Glomerular endothelial cell (primary cell): ENCODE results near the gene CADPS2. TPM values are rescaled to one million over a fixed set of nuclear protein-coding genes. Genes with fewer than 3 reads are reported as not detected.

ENCODE experiments used
- DNase-seq: peaks from one replicate; pipeline ENCODE4 v3.0.0-alpha.2; 2011; ENCODE audit warnings: low read depth, low spot score; ENCODE audit errors: extremely low read depth
- total RNA-seq: library from RNA; depleted of rRNA; stranded (reverse); fragments of >200 nt; gene quantifications from 2 replicates; pipeline ENCODE4 v1.2.3, GENCODE V29; 2015

The CADPS2 gene
- total RNA-seq, 1 donor from 2014 or later, result 12.4 TPM

DNA sequence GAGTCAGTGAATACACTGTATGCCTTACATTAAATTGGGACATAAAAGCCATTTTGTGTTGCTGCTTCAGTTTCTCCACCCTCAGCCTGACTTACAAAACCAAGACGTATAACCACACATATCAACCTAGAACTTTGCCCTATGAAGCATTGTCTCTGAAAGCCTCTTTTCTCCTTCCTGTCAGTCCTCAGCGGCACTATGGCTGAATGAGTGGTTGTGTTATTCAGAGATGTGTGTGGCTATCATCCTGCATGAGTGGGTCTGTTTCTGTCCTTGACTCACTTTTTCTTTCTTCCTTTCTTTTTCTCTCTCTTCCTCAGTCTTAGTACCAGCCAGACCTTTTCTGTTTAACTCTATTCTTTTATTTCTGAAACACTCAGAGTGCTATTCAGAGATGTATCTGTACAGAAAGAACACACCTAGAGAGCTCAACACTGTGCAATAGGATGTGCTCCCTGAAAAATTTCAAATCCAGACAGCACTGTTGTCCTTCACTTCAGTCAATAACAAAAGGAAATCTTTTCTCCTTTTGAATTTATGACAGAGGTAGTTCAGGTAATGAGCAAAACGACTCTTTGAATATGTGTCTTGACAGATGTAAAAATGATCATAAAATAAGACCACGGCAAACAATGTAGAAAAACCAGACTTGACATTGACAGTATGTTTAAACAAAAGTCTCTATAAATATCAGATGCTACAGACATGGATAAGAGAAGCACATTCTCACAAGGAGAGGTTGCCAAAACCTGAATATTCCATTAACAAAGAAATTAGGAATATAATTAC, 418.4 kb downstream of the CADPS2 start:
- DNase-seq, result no peak

DNA sequence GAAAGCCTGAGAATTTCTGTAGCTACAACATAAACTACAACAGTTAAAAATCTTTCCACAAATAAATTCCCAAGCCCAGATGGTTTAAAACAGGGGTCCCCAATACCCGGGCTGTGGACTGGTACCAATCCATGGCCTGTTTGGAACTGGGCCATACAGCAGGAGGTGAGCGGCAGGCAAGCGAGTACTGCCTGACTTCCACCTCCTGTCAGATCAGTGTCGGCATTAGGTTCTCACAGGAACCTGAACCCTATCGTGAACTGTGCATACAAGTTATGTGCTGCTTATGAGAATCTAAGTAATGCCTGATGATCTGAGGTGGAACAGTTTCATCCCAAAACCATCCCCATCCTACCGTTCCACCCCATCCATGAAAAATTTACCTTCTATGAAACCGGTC, 421.0 kb downstream of the CADPS2 start:
- DNase-seq, result no peak

DNA sequence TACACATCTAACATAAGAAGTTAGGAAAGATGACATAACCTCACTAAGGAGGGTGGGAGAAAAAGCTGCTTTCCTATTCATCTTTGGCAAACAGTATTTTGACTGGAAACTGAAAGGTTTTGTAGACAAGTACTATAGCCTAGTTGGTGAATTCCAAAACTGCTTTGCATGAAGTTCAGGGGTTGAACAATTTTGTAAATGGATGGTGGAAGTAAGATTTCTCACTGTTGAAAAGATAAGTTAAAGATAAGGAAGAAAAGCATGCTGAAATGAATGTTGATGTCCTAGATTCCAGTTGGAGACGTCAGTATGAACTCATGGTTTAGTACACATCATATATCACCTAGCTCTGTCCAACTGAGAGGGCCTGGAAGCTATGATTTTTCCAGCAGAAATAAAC, 422.6 kb downstream of the CADPS2 start:
- no peak for DNase-seq

DNA sequence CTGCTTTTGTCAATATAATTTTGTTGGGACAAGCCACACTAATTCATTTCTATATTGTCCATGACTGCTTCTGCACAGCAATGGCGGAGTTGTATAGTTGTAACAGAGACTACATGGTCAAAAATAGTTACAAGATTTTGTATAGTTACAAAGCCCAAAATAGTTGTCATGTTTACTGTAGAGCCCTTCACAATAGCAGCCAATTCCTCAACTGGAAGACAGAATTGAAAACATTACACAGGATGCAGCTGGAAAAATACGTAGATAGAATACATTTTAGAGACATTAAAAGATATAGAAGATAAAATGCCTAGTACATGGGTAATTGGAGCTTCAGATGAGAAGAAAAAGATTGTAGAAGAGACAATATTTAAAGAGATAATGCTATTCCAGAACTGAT, 425.3 kb downstream of the CADPS2 start:
- DNase-seq, result no peak

DNA sequence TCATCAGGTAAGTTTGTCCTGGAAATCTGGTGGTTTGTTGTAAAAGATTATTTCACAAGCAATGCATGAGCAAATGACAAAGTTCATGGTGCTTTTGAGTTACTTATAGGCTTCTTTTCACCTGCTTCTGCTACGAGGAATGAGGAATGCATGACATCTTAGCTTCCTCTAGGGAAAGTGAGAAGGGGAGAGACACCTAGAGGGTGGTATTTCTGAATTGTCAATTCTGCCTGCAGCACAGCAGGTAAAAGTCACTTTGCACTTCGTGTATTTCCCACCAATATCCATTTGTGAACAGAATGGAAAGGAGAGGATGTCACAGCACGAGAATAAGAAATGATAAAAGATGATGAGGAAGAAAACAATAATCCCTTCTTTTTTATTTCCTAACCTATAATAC, 428.3 kb downstream of the CADPS2 start:
- DNase-seq, result no peak

DNA sequence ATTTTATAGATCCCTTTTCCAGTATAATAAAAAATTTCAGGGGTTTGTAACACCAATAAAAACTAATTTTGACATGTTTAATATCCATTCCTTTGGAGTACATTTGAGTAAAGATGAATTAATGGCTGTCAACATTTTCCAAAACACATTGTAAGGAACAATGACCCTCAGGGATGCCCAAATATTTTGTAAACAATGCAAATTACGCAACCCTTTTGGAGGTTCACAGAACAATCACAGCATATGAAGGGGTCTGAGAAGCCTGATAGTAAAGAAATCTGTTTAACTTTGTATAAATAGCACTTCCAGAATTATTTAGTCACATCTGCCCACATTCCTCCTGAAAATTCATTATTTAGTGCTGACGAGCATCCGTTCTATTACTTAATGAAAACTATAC, 428.9 kb downstream of the CADPS2 start:
- no peak for DNase-seq

DNA sequence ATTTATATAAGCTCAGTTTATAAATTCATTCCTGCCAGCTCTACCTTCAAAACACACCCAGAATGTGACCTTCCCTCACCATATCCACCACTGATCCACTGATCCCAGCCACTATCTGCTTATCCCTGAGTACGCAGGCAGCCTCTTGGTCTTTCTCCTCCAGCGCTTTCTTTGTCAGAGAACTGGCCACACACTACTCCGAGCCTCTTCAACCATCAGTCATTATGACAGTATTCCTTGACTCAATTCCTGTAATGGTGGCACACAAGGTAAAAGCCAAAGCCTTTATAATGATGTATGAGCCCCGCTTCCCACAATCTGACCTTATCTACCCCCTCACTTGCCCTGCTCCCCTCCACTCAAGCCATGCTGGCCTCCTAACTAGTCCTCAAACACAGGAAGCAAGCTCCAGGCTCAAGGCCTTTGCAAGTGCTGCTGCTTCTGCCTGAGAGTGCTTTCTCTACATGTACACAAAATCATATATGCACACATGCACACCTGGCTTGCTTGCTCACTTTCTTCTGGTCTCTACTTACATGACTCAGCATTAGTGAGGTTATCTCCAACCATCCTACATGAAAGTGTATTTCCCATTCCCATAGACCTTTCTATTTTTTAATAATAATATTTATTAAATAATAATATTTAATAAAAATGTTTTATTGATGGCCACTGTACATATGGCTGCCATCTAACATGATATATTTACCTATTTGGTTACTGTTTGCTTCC, 431.3 kb downstream of the CADPS2 start:
- DNase-seq, result no peak

DNA sequence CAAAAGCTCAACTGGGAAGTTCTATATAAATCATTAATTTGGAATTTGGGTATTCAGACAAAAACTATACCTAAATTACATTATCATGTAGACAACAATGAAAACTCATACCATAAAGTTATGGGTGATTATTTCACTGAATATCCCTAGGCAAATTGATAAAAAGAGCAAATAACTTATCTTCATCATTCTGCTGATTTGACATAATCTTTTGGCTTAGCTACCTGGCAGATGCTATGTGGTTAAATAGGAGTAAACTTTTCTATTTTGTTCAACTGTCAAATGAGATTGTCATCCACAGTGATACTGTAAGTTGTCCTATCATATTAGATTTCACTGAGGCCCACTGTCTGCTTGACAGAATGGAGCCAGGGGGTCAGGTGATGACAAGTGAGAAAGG, 432.8 kb downstream of the CADPS2 start:
- DNase-seq, result no peak

DNA sequence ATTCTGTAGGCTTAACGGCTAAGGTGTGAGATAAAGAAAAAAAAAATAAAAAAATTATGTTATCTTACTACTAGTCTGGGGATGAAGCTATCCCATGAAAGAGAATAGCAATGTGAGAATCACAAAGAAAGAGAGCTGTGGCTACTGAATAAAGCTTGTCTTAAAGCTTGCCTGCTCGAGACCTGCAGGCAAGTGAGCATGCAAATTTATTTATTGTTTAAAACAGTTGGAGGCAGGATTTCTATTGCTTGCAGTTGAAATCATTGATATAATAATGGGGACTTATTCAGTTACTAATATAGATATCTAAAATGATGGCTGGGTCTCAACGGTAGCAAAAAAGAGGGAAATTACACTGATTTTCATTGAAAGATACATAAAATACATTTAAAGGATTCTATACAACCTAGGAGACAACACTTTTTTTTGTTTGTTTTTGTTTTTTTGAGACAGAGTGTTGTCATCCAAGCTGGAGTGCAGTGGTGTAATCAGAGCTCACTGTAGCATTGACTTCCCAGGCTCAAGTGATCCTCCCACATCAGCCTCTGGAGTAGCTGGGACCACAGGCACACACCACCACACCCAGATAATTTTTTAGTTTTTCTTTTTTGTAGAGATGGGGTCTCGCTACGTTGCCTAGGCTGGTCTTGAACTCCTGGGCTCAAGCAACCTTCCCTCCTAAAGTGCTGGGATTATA, 437.2 kb downstream of the CADPS2 start:
- no peak for DNase-seq

DNA sequence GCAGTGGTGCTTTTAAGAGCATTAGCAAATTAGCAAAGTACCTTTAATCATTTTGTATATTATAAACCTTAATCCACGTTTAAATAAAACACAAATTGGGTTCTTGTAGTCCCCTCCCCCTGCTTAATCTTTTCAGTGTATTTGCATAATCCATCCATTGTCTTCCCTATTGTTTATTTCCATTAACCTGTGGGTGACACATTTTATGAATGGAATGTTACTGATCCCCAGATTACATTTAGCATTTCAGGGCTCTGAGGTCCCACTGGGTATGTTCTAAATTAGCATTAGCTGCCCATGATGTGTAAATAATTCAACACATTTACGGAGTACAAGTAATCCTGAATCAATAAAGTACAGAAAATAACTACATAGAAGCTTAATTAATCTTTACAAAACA, 443.3 kb downstream of the CADPS2 start:
- no peak for DNase-seq

DNA sequence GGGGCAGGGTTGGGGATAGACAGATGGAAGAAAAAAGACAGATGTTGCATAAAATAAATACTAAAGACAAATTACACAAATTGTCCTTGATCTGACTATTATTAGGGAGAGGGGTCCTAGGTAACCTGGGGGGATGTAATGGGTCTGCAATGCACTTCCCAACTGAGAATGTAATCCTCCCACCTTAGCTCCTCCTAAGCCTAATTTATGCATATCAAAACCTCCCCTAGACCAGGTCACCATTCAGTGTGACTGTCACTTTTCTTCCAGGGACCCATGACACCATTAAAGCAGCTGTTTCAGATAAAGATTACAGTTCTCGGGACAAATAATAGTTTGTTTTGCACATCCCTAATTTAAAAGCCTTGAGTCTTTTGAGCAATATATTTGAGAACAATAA, 447.8 kb downstream of the CADPS2 start:
- no peak for DNase-seq

DNA sequence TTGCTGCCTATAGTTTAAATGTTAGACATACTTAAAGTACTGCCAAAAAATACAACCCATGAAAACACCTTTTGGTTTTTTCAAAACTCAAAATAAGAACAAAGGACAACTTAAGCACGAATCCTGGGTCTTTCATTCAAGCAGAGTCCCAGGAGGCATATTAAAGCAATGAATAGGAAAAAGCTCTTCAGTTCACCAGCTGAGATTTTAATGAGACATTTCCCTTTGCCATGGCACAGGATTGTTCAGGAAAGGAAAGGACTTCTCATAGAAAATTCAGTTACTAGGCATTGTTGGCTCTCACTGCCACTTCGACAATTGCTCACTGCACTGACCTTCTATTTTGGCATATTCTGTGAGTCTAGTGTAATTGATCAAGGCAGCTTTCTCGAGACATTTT, 448.3 kb downstream of the CADPS2 start:
- DNase-seq, result no peak

DNA sequence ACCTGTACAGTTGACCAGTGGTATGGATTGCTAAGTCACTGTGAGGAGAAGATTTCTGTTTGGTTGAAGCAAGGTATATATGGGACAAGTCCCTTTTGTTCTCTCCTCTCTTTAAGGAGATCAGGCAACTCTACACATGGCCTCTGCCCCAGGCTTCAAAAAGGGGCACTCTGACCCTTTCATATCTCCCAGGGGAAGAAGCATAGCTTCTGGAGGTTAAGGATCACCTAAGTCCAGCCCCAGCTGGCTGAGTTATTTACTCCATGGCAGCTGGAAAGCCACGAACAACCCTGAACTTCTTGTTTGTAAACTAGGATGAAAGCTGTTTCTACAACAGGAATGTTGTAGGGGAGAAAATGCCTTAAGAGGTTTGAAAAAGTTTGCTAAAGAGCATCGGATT, 452.5 kb downstream of the CADPS2 start:
- DNase-seq, result no peak

DNA sequence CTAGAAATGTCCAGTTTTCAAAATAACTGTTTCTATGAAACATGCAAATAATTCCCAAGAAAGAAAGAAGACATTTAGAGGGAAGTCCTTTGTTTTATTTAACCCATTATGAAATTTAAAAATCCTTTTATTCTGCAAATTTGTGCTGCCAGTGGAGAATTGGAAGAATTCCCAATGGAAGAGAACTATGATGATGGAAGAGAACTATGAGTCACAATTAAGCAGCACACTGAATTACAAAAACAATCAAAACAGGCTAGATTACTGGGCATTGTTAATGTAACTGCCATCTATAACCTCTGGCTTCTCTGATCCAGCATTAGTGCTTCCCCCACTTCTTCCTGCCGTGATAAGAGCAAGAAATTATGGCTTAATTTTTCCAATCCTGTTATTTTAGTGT, 455.6 kb downstream of the CADPS2 start:
- DNase-seq, result peak; percentile 23

DNA sequence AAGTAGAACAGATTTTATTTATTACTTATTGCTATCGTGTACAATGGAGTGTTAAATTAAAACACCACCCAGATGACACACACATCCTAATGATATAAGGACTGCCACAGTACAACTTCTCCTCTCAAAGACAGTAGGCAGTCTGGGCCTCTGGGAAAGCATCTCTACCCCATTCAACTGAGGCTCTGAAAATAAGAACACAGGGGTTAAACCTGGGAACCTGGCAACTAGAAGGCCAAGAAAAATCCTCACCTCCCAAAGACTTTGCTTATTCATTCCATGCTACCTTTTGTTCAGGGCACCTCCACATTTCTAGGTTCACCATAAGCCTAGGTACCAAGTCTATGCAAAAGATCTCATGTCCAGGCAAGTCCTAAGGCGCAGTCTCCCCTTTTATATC, 456.3 kb downstream of the CADPS2 start:
- DNase-seq, result no peak

DNA sequence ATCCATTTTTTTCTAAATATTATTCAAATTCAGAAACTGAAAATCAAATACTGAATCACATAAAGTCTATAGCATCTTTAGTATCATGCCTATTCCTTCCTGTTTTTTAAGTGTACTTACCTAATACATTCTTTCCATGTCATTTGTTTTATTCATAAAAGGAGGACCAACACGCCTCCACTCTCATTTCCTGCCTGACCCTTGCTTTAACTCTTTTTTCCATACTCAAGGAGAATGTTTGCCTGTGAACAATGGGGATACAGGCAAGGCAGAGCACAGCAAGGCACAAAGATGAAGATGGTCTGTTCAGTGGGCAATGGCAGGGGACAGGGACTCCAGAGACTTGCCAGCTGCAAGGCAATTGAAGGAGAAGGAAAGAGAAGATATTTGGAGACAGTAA, 460.5 kb downstream of the CADPS2 start:
- DNase-seq, result no peak

DNA sequence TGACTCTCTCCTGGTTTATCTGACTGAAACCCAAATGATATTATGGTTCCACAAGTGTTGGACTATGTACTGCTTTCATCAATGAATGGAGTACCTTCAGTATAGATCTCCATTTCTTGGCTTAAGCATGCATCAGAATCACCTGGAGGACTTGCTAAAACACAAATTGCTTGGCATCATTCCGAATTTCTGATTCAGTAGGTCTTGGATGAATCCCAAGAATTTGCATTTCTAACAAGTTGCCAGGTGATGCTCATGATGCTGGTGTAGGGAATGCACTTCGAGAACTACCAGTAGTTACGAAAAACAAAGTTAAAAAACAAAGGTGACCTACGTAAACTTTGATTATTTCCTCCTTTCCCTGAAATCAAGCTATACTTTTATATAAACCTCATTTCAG, 462.7 kb downstream of the CADPS2 start:
- DNase-seq, result no peak

DNA sequence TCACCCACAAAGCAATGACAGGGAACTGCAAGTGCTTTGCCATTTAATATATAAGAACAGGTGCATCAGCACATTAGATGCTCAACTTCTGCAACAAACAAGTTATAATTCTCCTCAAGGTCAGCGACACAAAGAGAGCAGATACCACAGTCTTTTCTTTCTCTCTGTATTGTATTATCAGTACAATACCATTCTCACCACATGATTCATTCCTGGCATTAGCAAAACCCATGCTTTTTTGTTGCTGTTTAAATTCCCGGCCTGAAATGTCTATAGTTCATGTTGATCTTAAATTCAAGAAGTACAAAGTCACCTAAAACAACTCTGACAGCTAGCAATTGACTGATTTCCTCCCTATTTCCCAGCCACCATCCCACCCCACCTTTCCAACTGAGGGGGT, 469.9 kb downstream of the CADPS2 start:
- DNase-seq, result no peak

DNA sequence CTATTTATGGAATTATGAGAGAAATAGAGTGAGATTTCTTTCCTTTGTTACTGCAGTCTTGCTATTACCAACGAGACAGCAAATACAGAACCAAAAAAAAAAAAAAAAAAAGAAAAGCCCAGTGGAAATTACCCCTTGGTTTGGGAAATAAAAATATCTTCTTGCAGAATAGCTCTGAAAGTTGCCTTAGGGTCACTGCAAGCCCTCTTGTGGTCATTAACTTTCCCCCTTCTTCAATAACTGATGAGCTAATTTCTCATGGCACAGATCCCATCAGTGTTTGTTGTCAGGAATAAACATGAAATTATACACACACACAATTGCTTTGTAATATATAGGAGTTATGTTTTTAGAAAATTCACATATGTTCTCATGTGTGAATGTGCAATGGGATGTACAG, 470.8 kb downstream of the CADPS2 start:
- DNase-seq, result no peak

DNA sequence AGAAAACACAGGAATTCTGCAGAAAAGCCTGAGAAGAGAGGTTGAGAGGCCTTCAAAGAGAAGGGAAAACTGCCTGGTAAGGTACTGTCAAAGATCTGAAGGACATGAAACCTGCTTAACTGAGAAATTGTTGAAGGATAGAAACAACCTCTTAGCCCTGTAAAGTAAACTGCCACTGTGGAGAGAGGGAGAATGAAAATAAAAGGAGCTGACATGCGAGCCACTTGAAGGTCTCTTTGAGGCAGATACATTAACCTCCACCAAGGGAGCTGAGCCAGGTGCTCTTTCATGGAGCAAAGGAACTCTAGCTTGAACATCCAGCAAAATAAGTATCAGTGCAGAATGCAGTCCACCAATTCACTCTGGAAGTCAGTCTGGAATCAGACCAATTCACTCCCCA, 472.9 kb downstream of the CADPS2 start:
- DNase-seq, result no peak

DNA sequence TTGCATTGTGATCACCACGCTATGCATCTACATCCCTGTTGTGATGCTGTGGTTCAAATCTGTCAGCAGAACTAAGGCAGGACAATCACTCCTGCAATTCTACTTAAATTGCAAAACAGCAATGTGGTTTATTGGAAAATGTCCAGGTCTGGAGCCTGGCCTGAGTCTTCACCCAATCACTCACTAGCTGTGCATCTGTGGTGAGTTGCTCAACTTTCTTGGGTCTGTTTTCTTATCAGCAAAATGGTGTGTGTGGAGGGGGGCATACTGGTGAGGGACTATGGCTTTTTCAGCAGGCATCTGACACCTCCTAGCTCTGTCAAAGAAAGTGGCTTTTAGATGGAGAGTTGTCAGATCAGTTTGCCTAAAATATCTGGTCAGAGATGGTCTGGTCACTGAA, 473.4 kb downstream of the CADPS2 start:
- no peak for DNase-seq

DNA sequence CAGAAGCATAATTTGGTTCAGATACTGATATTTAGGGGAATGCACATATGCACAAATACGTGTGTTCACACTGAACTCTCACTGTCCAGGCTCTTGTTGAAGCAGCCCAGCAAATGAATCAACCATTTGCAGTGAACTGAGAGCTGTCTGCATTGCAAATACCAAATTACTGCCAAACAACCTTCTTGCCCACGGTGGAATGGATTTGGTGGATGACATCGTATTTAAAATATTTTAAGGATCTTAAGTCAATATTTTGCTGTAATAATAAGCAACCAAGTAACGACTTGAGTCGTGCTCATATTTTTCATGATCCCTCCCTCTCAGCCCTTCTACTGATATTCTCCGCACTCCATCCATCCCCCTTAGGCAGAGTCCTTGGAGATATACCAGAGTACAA, 473.8 kb downstream of the CADPS2 start:
- no peak for DNase-seq
